HG03108 (cell line): ENCODE data around the gene SLC35E4.

Experiments
- ATAC-seq: cut with Tn5 transposase; IDR thresholded peaks from one replicate; pipeline ENCODE4 v1.9.1; 2021; ENCODE audit warnings: moderate library complexity; ENCODE audit not compliant: unreplicated experiment

The SLC35E4 gene

DNA sequence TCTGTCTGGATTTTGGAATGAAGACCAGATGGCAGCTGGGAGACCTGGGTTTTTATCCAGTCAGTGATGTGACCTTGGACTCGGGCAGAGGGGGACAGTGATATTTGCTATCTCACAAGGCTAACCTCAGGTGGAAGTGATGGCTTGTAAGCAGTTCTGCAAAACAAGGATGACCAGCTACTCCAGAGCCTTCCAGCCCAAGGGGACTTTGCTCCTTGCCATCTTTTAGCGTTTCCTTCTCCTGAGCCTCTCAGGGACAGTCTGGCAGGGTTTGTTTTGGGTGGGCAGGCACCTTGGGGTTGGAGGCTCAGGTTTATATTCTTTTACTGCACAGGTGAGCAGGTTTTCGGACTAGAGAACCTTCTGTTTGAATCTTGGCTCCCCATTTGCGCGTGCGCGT lies 49.6 kb downstream of the SLC35E4 start:
- no peak for ATAC-seq

DNA sequence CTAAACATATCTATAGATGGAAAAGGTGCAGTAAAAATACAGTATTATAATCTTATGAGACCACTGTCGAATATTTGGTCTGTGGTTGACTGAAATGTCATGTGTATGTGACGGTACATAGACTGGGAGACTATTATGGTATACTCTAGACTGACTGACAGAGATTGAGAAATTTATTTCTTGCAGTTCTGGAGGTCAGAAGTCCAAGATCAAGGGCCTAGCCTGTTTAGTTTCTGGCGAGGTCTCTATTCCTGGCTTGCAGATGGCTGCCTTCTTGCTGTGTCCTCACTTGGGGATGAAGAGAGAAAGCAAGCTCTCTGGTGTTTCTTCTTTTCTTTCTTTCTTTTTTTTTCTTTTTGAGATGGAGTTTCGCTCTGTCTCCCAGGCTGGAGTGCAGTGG lies 51.8 kb downstream of the SLC35E4 start:
- ATAC-seq = no peak

DNA sequence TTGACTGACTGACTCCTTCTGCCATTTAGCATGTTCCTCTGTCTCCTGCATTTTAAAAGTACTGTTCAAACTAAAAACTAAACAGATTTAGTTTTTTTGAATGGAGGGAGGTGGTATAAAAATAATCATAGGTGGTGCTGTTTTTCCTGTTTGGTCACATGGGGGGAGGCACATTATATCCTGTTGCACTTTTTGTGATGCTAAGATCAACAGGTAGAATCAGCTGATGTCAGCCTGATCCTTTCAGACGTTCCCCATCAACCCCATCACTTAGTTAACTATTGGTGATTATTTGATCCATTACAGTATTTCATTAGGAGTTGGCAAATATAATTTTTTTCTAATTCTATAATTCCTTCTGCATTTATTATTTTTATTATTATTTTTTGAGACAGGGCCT lies 54.0 kb downstream of the SLC35E4 start:
- no peak for ATAC-seq

DNA sequence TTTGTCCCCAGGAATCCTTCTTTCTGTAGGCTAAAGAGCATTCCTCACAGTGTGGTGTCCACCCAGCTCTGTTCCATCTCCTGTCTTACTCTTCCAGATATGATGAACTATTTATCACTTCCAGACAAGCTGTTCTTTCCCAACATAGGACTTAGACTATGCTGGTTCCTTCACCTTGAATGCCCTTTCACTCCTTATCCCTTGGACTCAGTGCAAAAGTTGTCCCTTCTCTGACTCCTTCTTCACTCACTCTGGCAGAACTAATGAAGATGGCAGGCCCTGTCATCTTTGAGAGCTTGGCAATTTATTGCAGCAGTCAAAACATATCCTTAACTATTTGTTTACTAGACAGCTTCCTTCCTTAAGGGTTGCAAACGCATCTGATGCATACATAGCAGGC lies 55.6 kb downstream of the SLC35E4 start:
- ATAC-seq = no peak

DNA sequence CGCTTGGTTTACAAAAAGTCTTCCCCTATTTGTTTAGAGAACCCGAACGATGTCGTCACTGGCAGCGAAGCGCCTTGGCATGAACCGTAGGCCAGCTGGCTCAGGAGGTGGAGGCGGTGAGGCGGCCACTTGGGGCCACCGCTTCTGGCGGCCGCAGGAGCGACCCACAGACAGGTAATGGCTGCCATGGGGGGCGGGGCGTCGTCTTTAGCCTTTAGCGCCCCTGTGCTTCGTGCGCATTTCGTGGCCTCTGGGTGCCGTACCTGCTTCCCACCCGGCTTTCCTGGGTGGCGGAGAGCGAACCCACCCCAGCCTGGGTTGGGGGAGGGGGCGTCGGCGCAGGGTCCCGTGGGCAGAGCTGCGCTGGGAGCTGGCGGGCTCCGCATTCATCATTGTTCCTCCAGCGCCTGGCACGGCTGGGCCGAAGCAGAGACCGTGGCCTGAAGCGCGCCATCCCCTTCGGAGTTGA lies 58.6 kb downstream of the SLC35E4 start:
- ATAC-seq = no peak

DNA sequence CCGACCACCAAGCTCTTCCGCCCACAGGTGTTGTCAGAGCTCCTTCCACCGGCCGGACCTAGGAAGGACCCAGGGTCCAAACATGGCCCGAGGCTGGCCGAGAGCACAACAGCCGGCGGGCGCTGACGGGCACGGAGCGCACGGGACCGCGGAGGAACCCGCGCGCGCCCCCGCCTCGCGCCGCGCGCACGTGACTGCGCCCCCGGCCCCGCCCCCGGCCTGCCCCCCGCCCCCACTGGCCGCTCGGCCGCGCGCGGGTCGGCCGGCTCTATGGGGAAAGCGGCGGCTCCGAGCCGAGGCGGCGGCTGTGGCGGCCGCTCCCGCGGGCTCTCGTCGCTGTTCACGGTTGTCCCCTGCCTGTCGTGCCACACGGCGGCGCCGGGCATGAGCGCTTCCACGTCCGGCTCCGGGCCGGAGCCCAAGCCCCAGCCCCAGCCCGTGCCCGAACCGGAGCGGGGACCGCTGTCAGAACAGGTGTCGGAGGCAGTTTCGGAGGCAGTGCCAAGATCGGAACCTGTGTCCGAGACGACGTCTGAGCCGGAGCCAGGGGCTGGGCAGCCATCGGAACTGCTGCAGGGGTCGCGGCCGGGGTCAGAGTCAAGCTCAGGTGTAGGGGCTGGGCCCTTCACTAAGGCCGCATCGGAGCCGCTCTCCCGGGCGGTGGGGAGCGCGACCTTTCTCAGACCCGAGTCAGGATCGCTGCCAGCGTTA lies 59.2 kb downstream of the SLC35E4 start, which contains the start of gene OSBP2:
TSS of gene OSBP2 (plus strand) at position 235 of the 711 bp plus-strand sequence. CDS start at position 271, 36 bp downstream.
- ATAC-seq = no peak

DNA sequence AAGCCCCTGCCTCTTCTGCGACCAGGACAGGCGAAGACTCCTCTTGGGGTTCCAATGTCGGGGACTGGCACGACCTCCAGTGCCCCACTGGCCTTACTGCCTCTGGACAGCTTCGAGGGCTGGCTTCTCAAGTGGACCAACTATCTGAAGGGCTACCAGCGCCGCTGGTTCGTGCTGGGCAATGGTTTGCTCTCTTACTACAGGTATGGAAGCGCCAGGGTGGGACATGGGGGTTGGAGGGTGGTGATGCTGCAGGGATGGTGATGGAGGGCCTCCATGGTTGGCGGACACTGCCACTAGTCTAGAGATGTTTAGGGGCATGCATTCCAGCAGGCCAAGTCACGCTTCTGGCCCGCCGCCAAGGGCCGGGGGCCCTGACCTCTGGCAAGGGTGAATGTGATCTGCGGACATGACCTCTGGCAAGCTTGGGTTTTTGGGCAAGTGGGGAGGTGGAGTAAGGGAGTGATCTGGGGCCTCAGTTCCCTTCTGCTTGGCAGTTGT lies 59.8 kb downstream of the SLC35E4 start:
- no peak for ATAC-seq

DNA sequence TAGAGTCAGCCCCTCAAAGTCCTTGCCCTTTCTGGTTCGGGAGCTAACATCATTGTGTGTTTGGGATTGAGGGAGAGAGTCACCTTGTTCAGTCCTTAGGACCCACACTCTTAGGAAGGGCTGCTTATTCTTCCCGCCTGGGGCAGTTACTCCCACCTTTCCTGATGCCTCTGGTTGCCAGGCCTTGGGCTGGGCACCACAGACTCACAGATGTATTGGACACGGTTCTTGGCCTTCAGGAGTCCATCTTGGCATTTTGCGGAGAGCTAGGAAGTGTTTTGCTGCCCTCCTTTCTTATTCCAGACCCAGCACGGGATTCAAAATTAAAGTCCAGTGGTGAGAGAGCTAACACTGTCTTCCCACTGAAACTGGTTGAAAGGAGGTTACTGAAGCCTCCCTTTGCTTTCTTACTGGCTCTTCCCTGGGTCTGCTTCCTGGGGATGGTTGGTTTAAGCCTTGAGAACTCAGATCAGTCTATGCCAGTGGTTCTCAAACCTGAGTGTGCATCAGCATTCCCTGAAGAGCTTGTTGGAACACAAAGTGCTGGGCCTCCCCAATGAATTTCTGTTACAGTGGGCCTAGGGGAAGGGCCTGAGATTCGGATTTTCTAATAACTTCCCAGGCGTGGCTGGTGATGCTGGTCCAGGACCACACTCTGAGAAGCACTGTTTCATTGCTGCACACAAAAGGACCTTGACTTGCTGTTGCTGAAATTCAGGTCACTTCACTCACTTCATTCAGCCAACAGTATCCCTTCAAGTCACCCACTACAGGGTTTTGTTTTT lies 60.5 kb downstream of the SLC35E4 start:
- no peak for ATAC-seq
